ENCODE results near the gene MICU2.

- no peak for TF ChIP-seq ZNF274 (IDR thresholded peaks at IDR 0.05; ENCODE audit: low read depth, low read length)
- TF ChIP-seq YY1 (IDR thresholded peaks at IDR 0.05; ENCODE audit: insufficient read depth, insufficient read length), result no peak
These were observed 73.3 kb downstream of the MICU2 start for GRCh38 chr13:21530656-21531055.

Measured in NT2/D1 (cell line).